ENCODE results near the gene SIGLEC9.

DNA sequence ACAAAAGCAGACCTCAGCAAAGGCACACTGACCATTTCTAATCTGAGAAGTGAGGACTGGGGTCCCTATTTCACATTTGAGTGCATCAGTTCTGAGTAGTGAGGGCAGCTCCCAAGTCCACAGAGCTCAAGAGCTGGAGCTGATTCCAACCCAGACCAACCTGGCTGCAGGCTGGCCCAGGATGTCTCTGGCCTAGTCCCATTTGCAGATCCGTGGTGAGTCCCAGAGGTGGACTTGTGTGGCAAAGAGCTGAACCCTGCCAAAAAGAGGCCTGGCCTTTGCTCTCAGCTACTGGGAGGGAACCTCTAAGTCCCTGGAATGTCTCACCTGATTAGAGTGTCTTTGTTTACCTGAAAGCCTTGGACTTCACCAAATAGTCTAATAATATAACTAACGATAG is 32.0 kb downstream of the SIGLEC9 start:
- TF ChIP-seq, protein P1, sequence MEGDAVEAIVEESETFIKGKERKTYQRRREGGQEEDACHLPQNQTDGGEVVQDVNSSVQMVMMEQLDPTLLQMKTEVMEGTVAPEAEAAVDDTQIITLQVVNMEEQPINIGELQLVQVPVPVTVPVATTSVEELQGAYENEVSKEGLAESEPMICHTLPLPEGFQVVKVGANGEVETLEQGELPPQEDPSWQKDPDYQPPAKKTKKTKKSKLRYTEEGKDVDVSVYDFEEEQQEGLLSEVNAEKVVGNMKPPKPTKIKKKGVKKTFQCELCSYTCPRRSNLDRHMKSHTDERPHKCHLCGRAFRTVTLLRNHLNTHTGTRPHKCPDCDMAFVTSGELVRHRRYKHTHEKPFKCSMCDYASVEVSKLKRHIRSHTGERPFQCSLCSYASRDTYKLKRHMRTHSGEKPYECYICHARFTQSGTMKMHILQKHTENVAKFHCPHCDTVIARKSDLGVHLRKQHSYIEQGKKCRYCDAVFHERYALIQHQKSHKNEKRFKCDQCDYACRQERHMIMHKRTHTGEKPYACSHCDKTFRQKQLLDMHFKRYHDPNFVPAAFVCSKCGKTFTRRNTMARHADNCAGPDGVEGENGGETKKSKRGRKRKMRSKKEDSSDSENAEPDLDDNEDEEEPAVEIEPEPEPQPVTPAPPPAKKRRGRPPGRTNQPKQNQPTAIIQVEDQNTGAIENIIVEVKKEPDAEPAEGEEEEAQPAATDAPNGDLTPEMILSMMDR (IDR thresholded peaks at IDR 0.05) = no peak
- TF ChIP-seq, protein P2, sequence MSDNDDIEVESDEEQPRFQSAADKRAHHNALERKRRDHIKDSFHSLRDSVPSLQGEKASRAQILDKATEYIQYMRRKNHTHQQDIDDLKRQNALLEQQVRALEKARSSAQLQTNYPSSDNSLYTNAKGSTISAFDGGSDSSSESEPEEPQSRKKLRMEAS (CRISPR knock-in tag; IDR thresholded peaks at IDR 0.05) = no peak
- TF ChIP-seq, protein P3, sequence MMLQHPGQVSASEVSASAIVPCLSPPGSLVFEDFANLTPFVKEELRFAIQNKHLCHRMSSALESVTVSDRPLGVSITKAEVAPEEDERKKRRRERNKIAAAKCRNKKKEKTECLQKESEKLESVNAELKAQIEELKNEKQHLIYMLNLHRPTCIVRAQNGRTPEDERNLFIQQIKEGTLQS (CRISPR knock-in tag; conservative IDR thresholded peaks at IDR 0.05) = no peak
- TF ChIP-seq, protein P4, sequence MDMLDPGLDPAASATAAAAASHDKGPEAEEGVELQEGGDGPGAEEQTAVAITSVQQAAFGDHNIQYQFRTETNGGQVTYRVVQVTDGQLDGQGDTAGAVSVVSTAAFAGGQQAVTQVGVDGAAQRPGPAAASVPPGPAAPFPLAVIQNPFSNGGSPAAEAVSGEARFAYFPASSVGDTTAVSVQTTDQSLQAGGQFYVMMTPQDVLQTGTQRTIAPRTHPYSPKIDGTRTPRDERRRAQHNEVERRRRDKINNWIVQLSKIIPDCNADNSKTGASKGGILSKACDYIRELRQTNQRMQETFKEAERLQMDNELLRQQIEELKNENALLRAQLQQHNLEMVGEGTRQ (CRISPR knock-in tag; IDR thresholded peaks at IDR 0.05) = no peak
- TF ChIP-seq, protein P5, sequence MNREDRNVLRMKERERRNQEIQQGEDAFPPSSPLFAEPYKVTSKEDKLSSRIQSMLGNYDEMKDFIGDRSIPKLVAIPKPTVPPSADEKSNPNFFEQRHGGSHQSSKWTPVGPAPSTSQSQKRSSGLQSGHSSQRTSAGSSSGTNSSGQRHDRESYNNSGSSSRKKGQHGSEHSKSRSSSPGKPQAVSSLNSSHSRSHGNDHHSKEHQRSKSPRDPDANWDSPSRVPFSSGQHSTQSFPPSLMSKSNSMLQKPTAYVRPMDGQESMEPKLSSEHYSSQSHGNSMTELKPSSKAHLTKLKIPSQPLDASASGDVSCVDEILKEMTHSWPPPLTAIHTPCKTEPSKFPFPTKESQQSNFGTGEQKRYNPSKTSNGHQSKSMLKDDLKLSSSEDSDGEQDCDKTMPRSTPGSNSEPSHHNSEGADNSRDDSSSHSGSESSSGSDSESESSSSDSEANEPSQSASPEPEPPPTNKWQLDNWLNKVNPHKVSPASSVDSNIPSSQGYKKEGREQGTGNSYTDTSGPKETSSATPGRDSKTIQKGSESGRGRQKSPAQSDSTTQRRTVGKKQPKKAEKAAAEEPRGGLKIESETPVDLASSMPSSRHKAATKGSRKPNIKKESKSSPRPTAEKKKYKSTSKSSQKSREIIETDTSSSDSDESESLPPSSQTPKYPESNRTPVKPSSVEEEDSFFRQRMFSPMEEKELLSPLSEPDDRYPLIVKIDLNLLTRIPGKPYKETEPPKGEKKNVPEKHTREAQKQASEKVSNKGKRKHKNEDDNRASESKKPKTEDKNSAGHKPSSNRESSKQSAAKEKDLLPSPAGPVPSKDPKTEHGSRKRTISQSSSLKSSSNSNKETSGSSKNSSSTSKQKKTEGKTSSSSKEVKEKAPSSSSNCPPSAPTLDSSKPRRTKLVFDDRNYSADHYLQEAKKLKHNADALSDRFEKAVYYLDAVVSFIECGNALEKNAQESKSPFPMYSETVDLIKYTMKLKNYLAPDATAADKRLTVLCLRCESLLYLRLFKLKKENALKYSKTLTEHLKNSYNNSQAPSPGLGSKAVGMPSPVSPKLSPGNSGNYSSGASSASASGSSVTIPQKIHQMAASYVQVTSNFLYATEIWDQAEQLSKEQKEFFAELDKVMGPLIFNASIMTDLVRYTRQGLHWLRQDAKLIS (CRISPR knock-in tag; IDR thresholded peaks at IDR 0.05; ENCODE audit: borderline replicate concordance) = no peak
- TF ChIP-seq, protein P6, sequence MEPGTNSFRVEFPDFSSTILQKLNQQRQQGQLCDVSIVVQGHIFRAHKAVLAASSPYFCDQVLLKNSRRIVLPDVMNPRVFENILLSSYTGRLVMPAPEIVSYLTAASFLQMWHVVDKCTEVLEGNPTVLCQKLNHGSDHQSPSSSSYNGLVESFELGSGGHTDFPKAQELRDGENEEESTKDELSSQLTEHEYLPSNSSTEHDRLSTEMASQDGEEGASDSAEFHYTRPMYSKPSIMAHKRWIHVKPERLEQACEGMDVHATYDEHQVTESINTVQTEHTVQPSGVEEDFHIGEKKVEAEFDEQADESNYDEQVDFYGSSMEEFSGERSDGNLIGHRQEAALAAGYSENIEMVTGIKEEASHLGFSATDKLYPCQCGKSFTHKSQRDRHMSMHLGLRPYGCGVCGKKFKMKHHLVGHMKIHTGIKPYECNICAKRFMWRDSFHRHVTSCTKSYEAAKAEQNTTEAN (CRISPR knock-in tag; IDR thresholded peaks at IDR 0.05) = no peak
- TF ChIP-seq ZNF121 (CRISPR knock-in tag; IDR thresholded peaks at IDR 0.05) (no peak), TEAD4 (CRISPR knock-in tag; IDR thresholded peaks at IDR 0.05) (no peak), SP1 (CRISPR knock-in tag; conservative IDR thresholded peaks at IDR 0.05) (no peak), TCF7 (CRISPR knock-in tag; IDR thresholded peaks at IDR 0.05; ENCODE audit: low read depth) (no peak)
